B cell (primary cell): ENCODE results near the gene OLFML2B. TPM values are rescaled to one million over a fixed set of nuclear protein-coding genes. Genes with fewer than 3 reads are reported as not detected.

ENCODE experiments used
- ATAC-seq: fragments of 200-7000 bp; cut with Tn5 transposase; one replicate; pipeline ENCODE4 v1.10.0; 2021; ENCODE audit warnings: low read depth, mild to moderate bottlenecking, moderate number of reproducible peaks, moderate library complexity
- CTCF ChIA-PET: fragments of 350-600 bp; sonication (Branson Sonifier 250); formaldehyde crosslinking; loops from one replicate; lab custom pipeline; 2021; ENCODE audit warnings: antibody characterized with exemption, inconsistent platforms; lab: Charles Lee
- POLR2A ChIA-PET: fragments of 350-600 bp; sonication (Branson Sonifier 250); formaldehyde crosslinking; loops from one replicate; lab custom pipeline; 2021; ENCODE audit warnings: antibody characterized with exemption; lab: Charles Lee
- DNase-seq: peaks from one replicate; pipeline ENCODE4 v3.0.0; 2013
- H2AFZ ChIP-seq: 2 replicates; pipeline ENCODE4 v1.6.1; 2012; ENCODE audit warnings: mild to moderate bottlenecking, low read depth, low read length; ENCODE audit not compliant: insufficient read depth, poor library complexity, severe bottlenecking
- H3K27ac ChIP-seq, 2 donors: 1 replicate in 1 of 2; 2 replicates in 1 of 2; pipeline ENCODE4 v1.5.1; 2012 to 2013; ENCODE audit warnings: low read length in 2 of 2, mild to moderate bottlenecking in 2 of 2, moderate library complexity in 1 of 2
- H3K27me3 ChIP-seq, 4 experiments: fragments of 200-600 bp in 1 of 4; sonication (generic) in 1 of 4; replicated peaks in 1 of 4; 1 replicate in 2 of 4; 2 replicates in 2 of 4; pipeline versions ENCODE4 v1.6.1 to v1.7.0; 2013 to 2016; ENCODE audit warnings: low read length in 3 of 4, mild to moderate bottlenecking in 2 of 4, mixed read lengths in 1 of 4, moderate library complexity in 1 of 4; ENCODE audit not compliant: insufficient read depth in 4 of 4, control insufficient read depth in 3 of 4; ENCODE audit errors: control extremely low read depth in 1 of 4
- H3K36me3 ChIP-seq, 2 experiments: replicated peaks in 1 of 2; 1 replicate in 1 of 2; 2 replicates in 1 of 2; pipeline versions ENCODE4 v1.6.1 to v1.7.1; 2013; ENCODE audit warnings: low read length in 1 of 2; ENCODE audit not compliant: insufficient read depth in 2 of 2, control insufficient read depth in 1 of 2; ENCODE audit errors: control extremely low read depth in 1 of 2, extremely low read depth in 1 of 2
- H3K4me1 ChIP-seq, 2 donors: fragments of 200-600 bp in 1 of 2; sonication (generic) in 1 of 2; 1 replicate in 1 of 2; 2 replicates in 1 of 2; pipeline versions ENCODE4 v1.5.1 to v1.6.1; 2013 to 2017; ENCODE audit warnings: low read length in 2 of 2; ENCODE audit not compliant: control insufficient read depth in 2 of 2, insufficient read depth in 2 of 2
- H3K4me2 ChIP-seq: replicated peaks from 2 replicates; pipeline ENCODE3; 2012; ENCODE audit warnings: mild to moderate bottlenecking, low read depth, low read length; ENCODE audit not compliant: poor library complexity, severe bottlenecking
- H3K4me3 ChIP-seq, 5 experiments: fragments of 200-600 bp in 1 of 5; sonication (generic) in 1 of 5; 1 replicate in 3 of 5; 2 replicates in 2 of 5; pipeline versions ENCODE4 v1.5.1 to v1.7.0; 2011 to 2016; ENCODE audit warnings: low read length in 4 of 5, mild to moderate bottlenecking in 4 of 5, low read depth in 2 of 5, control low read depth in 1 of 5, moderate library complexity in 1 of 5; ENCODE audit not compliant: insufficient read depth in 1 of 5; ENCODE audit errors: control extremely low read depth in 1 of 5, extremely low read depth in 1 of 5
- H3K79me2 ChIP-seq: fragments of 200-600 bp; sonication (generic); one replicate; pipeline ENCODE4 v1.6.0; 2016; ENCODE audit warnings: low read length; ENCODE audit not compliant: control insufficient read depth, insufficient read depth
- H3K9ac ChIP-seq: fragments of 200-600 bp; sonication (generic); 2 replicates; pipeline ENCODE4 v1.6.1; 2017; ENCODE audit warnings: mild to moderate bottlenecking, low read length, moderate library complexity
- H3K9me3 ChIP-seq, 3 donors: one replicate each; pipeline versions ENCODE4 v1.6.1 to v1.7.1; 2013; ENCODE audit warnings: low read length in 2 of 3; ENCODE audit not compliant: control insufficient read depth in 2 of 3, insufficient read depth in 1 of 3; ENCODE audit errors: control extremely low read depth in 1 of 3
- H4K20me1 ChIP-seq: 2 replicates; pipeline ENCODE4 v1.6.0; 2012; ENCODE audit warnings: mild to moderate bottlenecking, low read length; ENCODE audit not compliant: insufficient read depth, control insufficient read depth, poor library complexity, severe bottlenecking
- H3K27ac Mint-ChIP-seq: one replicate; pipeline ENCODE4 v1.8.0; 2021; ENCODE audit warnings: mixed read lengths
- H3K27me3 Mint-ChIP-seq: one replicate; pipeline ENCODE4 v1.8.0; 2021; ENCODE audit warnings: mixed read lengths
- H3K4me1 Mint-ChIP-seq: one replicate; pipeline ENCODE4 v1.8.0; 2021; ENCODE audit warnings: mixed read lengths
- H3K4me3 Mint-ChIP-seq: one replicate; pipeline ENCODE4 v1.8.0; 2021; ENCODE audit warnings: mixed read lengths
- H3K9me3 Mint-ChIP-seq: one replicate; pipeline ENCODE4 v1.8.0; 2022; ENCODE audit warnings: mixed read lengths; ENCODE audit not compliant: insufficient read depth
- EZH2 ChIP-seq: IDR thresholded peaks from 2 replicates; pipeline ENCODE4 v1.6.1; 2012; ENCODE audit warnings: borderline replicate concordance, low read depth, mild to moderate bottlenecking, moderate library complexity, low read length; ENCODE audit not compliant: insufficient read depth, poor library complexity, severe bottlenecking
- WGBS: methylation state at CpG from one replicate; pipeline ENCODE4 v1.1.5; 2013; ENCODE audit warnings: missing lambda C conversion rate; ENCODE audit not compliant: insufficient coverage; 5-methylcytosine and 5-hydroxymethylcytosine counted together
- intact Hi-C: fragments of 100-400 bp; cut with micrococcal nuclease; formaldehyde crosslinking; loops from one replicate; pipeline ENCODE4 v1.10.0; 2022
- polyA minus RNA-seq: library from RNA; depleted of rRNA, polyadenylated mRNA; stranded (reverse); fragments of >200 nt; gene quantifications from 2 replicates; pipeline ENCODE4 v1.2.3, GENCODE V29; 2012
- polyA plus RNA-seq: library from polyadenylated mRNA; depleted of rRNA; stranded (reverse); fragments of >200 nt; gene quantifications from 2 replicates; pipeline ENCODE4 v1.2.3, GENCODE V29; 2012
- total RNA-seq, 2 donors: library from RNA; stranded (reverse); fragments of 120-200 nt in 1 of 2; gene quantifications; 1 replicate in 1 of 2; 2 replicates in 1 of 2; pipeline versions ENCODE4 v1.2.3 to v1.2.4, GENCODE V29; 2013 to 2022
- TF ChIP-seq, protein P1 (sequence below): fragments of 200-600 bp; IDR thresholded peaks from one replicate; pipeline ENCODE4 v1.8.0; 2022; ENCODE audit warnings: antibody characterized with exemption, mild to moderate bottlenecking

Gene OLFML2B
- 0.12 TPM in 1 of 2 replicates, not detected in the other for total RNA-seq
- total RNA-seq (2013), result 1.1 TPM
- polyA plus RNA-seq, result not detected in 2 replicates
- not detected in 2 replicates for polyA minus RNA-seq

- H3K27ac ChIP-seq, result no peak within 1 kb of the TSS
- H3K27me3 Mint-ChIP-seq, result peaks cover 67% of the 10 kb centered on the region
- no peaks in the 10 kb centered on the region for H4K20me1 ChIP-seq
- peak within 1 kb of the TSS; percentile 76 for H2AFZ ChIP-seq
- peaks cover 0 to 21% (median 18%) of the 10 kb centered on the region in 4 experiments for H3K27me3 ChIP-seq
- peak within 1 kb of the TSS; percentile 26 to 56 (median 40) for H3K4me3 ChIP-seq
- H3K4me2 ChIP-seq, result peak within 1 kb of the TSS; percentile 79
- no peaks in the 10 kb centered on the region for H3K36me3 ChIP-seq
- intact Hi-C loops, result no loop called here
- H3K79me2 ChIP-seq, result no peaks in the 10 kb centered on the region
- H3K9me3 Mint-ChIP-seq, result no peaks in the 10 kb centered on the region
- no peaks in the 10 kb centered on the region for H3K9me3 ChIP-seq
- WGBS, result under 1% methylated on average over 80 of the region's 85 CpGs
- ATAC-seq, result no peak
- H3K4me3 Mint-ChIP-seq, result peak within 1 kb of the TSS; percentile 65
- POLR2A ChIA-PET, result interaction anchor here (0.6 kb wide), 1 partner anchor 638 kb away, joined by 3 read pairs; no protein-coding TSS in a partner anchor
- CTCF ChIA-PET, result interaction anchor here (1.0 to 1.1 kb wide), 2 partner anchors 11 to 19 kb away, joined by 3 read pairs; no protein-coding TSS in a partner anchor
- peaks cover 10 to 18% of the 10 kb centered on the region in 2 donors for H3K4me1 ChIP-seq
- no peak for TF ChIP-seq EZH2
- TF ChIP-seq, protein P1, sequence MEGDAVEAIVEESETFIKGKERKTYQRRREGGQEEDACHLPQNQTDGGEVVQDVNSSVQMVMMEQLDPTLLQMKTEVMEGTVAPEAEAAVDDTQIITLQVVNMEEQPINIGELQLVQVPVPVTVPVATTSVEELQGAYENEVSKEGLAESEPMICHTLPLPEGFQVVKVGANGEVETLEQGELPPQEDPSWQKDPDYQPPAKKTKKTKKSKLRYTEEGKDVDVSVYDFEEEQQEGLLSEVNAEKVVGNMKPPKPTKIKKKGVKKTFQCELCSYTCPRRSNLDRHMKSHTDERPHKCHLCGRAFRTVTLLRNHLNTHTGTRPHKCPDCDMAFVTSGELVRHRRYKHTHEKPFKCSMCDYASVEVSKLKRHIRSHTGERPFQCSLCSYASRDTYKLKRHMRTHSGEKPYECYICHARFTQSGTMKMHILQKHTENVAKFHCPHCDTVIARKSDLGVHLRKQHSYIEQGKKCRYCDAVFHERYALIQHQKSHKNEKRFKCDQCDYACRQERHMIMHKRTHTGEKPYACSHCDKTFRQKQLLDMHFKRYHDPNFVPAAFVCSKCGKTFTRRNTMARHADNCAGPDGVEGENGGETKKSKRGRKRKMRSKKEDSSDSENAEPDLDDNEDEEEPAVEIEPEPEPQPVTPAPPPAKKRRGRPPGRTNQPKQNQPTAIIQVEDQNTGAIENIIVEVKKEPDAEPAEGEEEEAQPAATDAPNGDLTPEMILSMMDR, result no peak
- peak within 1 kb of the TSS; percentile 43 for H3K9ac ChIP-seq
- H3K27ac Mint-ChIP-seq, result no peak within 1 kb of the TSS
- H3K4me1 Mint-ChIP-seq, result peaks cover 19% of the 10 kb centered on the region
- DNase-seq, result peak; percentile 15
Observed at GRCh38 chr1:162023547-162024501, at the start of gene OLFML2B. TSS of gene OLFML2B (minus strand) at chr1:162023869. CDS start at chr1:162023430, 439 bp downstream.
